NK-92 treated with Interleukin-12 subunit alpha and Interleukin-12 subunit beta, amount 100 ng/mL, for 24 hours (cell line): ENCODE measurements around the gene AICDA.
"Not testable (repeated sequence)": the region's sequence is repeated elsewhere in the genome, so short reads cannot be mapped to it uniquely, and the experiment has no call there.

Experiments
- DNase-seq: peaks from one replicate; lab custom pipeline; 2025; lab: John Stamatoyannopoulos, UW

AICDA gene

DNA sequence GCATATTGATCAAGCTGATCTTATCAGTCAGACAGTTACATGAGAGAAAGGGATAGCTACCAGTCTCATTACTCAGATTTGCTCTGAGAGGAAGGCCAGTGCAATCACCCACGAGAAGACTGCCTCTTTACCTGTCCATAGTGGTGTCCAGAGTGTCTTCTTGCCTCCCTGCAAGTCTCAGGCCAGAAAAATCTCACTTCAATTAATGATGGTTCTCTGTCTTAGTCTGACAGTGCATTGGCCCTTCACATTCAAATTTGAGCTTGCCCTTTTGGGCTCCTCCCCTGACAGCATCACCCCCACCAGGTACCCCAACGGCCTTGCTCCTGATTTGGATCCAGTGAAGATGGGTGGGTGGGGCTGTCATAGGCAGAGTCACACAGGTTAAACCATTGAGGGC lies at the start of gene AICDA:
TSS of gene AICDA (minus strand) at position 231 of the 400 bp plus-strand sequence. CDS start at position 139, 92 bp downstream.
- no peak for DNase-seq

DNA sequence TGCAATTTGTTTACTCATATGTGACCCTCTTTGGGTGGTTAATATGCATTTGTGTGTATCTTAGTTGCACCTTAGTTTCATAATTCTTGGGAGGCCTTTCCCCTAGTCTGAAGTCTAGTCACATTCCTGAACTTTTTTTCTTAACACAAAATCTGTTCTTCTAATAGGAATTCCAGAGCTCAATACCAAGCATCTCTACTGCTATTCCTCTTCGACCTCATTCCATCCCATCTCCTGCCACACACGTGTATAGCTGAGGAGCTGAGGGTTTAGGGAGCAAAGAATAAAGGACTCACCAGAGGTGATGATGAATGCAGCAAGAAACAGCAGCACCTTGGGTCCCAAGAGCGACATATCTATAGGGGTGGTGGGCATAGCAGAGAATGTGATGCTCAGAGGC lies 49.1 kb upstream of the AICDA start:
- DNase-seq, result no peak

DNA sequence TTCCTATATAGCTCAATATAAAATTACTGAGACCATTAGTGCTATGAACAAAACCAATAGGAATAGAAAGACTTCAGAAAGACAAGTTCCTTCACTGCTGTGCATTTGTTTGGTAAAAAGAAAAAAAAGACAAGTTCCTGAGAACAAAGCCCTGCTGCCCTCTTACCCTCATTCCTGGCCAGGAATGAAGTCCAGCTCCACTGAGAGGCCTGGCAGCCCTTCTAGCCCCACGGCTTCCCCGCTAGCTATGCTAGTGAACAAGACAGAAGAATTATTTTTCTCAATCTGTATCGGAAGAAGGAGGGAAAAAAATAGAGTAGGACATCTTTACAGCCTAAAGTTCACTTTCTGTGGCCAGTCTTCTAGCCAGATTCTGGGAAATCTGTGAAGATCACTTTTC lies 48.4 kb upstream of the AICDA start:
- DNase-seq, result no peak

DNA sequence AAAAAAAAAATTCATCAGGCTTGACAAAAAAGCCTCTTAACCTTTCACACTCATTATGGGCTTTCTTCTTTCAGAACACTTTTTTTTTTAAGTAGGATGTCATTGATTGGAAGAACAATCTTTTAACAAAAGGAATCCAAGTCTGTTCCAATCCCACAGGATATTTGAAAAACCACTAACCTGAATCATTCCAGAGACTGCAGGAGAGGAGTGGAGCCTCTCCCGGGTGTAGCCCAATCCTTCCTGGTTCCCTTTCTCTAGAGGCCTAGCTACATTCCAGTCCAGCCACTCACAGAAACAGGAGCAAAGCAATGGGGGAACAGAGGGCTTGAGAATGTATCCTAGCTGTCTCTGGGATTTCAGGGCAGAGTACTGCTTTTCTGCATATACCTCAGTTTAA lies 45.7 kb upstream of the AICDA start:
- DNase-seq, result no peak

DNA sequence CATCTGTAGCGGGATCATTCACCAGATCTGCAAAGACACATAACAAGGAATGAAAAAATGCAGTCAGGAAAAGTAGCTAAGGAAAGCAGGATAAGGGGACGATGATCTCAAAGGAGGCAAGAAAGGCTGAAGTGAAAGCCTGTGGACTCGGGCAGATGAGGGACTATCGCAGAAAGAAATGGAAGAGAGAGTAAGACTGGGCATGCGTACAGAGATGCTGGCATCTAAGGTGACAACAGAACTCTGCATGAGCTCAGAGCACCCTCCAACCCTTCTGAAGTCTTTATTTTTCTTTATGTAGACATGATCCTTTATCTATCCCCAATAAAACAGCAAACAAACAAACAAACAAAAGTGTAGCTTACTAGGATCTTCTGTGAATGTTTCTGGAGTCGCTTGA lies 42.8 kb upstream of the AICDA start:
- DNase-seq, result no peak

DNA sequence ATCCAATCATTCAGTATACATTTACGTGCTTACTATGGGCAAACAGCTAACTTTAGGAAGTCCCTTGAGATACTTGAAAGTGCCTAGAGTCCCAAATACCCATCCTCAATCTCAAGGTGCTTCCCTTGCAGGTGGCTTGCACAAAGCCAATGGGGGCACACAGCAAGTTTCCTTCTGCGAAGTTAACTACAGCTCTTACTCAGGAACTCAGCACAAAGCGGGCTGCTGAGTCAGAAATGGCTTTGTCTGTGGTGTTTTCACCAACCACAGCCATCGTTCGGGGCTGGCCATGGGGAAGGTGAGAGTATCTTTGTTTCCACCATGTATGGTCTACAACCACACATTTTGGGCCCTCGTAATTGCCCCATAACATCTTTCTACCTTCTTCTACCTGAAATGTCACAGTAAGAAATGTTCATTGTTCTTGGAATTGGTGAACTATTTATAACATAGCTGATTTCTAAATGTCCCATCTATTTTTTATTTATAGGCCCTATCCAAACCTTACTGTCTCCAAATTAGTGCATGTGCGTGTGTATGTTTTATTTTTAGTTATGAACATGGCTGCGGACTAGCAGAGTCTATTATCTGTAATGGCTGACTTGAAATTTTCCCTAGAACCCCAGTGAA lies 36.0 kb upstream of the AICDA start:
- peak; percentile 52 for DNase-seq

DNA sequence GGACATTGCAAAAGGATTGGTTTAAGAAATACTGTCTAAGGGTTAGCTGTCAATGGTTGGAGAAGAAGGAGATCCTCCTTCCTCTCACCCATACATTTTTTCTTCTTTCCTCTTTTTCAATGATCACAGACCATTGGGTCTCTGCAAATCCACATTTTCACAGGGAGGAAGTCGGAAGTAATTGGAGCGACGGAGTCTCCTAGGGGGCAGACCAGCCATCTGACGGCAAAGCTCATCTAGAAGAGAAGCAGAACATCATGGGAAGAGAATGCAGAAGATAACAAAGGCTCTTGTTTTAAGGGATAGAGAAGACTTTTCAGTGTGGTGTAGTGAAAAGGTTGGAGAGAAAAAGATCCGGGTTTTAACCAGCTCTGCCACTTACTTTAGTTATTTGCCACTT lies 35.3 kb upstream of the AICDA start:
- no peak for DNase-seq

DNA sequence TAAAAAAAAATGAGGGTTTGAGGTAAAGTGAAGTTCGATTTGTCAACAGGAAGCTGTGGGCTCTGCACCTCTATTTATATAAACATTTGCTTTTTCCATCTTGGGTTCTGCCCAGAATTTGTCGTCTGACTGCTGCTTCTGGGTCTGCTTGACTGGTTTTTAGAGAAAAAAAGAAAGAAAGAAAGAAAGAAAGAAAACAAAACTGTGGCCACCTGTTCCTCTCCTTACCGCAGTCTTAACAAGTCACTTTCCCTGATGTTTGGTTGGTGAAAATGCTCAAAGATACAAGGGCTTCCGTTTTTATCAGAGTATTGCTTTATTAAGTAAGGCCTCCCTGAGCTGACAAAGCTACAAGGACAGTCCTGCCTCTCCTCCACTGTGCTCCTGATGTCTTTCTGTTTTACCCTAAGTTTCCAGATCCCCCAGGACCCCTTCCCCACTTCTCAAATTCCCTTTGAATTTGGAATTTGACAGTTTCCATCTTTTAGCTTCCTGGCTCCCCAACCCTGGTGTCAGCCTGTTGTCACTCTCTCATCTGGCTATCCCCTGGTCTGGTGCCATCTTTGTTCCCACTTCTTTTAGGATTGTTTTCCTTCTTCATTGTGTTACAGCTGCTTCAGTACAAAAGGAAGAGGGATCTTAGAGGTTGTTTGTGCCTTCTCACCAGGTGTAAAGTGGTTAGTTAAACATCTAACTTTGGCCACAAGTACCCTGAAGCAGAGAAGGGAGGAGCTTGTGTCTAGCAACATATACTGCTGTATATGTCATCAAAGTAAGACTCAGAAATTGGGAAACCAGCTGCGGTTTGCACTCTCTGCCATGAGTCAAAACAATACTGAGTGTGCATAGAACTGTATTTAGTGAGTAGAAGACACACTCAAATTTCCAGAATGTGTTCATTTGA lies 31.9 kb upstream of the AICDA start:
- peak; percentile 31 for DNase-seq

DNA sequence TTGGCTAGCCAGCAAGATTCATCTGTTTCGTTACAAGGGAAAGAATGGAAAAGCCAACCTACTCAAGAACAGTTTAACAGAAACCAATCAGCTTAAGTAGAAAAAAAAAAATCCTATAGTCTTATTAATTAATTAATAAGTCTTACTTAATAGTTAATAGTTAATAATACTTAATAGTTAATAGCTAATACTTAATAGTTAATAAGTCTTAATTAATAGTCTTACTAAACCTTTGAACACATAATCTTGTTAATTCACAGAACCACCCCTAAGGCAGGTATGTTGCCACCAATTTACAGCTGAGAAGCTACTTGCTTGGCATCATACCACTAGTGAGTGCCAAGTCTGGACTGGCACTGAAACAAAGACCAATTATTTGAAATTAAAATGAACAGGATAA lies 30.1 kb upstream of the AICDA start:
- no peak for DNase-seq

DNA sequence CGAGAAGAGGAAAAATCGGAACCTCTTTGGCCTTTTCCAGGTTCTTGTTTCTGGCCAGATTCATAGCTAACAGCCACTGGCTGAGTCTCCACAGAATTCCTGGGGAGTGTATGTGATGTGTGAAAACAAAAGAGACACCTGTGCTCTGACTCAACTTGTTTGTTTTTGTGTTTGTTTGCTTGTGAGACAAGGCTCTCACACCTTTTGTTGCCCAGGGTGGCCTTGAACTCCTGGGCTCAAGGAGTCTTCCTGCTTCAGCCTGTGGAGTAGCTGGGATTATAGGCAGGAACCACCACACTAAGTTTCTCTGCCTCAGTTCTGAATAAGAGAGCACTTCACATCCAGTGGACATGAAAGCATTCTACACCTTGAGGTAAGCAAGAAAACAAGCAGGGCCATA lies 27.3 kb upstream of the AICDA start:
- no peak for DNase-seq

DNA sequence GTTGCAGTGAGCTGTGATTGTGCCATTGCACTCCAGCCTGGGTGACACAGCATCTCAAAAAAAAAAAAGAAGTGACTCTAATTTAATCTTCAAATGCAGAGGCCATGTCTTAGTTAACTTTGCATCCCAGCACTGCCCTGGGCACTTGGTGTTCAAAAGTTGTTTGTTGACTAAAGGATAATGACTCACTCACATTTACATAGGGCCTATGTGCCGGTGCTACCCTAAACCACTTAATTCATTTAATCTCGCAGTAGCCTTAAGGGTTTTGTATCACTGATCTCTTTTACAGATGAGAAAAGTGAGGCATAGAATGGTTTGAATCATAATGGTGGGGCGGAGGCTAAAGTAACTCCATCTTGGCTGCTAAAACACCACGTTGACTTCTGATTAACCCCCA lies 26.3 kb upstream of the AICDA start:
- no peak for DNase-seq

DNA sequence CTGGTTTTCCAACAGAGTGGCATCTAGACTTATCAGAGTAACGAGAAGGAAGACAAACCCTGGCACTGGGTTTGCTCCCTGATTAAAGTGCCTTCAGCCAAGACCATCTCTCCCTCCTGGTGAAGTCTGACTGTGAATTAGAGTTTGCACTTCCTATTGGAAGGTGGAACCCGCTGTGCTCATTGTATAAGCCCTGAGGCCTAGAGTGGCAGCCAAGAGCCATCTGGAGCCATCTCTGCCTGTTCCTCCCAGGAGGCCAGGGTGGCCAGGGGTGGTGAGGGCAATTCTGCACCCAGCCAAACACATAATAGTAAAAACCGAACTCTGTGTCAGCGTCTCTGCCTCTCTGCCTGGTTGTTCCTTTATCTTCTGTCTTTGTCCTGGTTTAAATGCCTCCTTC lies 25.0 kb upstream of the AICDA start:
- no peak for DNase-seq

DNA sequence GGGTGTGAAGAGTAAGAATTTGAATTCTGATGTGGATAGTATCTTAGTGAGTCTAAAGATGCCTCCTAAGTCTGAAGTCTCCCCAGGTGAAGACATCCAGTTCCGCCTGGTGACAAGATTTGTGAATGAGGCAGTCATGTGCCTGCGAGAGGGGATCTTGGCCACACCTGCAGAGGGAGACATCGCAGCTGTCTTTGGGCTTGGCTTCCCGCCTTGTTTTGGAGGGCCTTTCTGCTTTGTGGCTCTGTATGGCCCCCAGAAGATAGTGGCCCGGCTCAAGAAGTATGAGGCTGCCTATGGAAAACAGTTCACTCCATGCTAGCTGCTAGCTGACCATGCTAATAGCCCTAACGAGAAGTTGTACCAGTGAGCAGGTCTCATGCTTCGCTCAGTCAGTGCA lies 24.6 kb upstream of the AICDA start:
- DNase-seq, result no peak

DNA sequence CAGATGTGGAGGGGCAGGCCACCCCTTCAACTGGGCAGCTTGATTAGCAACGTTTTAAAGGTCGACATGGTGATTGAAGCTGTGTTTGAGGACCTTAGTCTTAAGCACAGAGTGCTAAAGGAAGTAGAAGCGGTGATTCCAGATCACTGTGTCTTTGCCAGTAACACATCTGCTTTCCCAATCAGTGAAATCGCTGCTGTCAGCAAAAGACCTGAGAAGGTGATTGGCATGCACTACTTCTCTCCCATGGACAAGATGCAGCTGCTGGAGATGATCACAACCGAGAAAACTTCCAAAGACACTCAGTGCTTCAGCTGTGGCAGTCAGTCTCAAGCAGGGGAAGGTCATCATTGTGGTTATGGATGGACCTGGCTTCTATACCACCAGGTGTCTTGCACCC lies 23.9 kb upstream of the AICDA start:
- DNase-seq, result no peak

DNA sequence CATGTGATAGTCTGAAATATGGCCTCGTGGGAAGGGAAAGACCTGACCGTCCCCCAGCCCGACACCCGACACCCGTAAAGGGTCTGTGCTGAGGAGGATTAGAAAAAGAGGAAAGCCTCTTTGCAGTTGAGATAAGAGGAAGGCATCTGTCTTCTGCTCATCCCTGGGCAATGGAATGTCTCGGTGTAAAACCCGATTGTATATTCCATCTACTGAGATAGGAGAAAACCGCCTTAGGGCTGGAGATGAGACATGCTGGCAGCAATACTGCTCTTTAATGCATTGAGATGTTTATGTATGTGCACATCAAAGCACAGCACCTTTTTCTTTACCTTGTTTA lies 23.3 kb upstream of the AICDA start:
- DNase-seq, result not testable (repeated sequence)

DNA sequence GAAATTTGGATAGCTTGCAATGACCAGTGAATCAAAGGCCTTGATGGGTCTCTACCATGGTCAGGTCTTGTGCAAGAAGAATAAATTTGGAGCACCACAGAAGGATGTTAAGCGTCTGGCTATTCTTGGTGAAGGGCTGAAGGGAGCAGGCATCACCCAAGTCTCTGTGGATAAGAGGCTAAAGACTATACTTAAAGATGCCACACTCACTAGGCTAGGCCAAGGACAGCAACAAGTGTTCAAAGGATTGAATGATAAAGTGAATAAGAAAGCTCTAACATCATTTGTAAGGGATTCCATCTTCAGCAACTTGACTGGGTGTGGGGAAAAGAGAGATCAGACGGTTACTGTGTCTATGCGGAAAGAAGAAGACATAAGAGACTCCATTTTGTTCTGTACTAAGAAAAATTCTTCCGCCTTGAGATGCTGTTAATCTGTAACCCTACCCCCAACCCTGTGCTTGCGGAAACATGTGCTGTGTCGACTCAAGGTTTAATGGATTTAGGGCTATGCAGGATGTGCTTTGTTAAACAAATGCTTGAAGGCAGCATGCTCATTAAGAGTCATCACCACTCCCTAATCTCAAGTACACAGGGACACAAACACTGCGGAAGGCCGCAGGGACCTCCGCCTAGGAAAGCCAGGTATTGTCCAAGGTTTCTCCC lies 22.8 kb upstream of the AICDA start:
- DNase-seq, result not testable (repeated sequence)

DNA sequence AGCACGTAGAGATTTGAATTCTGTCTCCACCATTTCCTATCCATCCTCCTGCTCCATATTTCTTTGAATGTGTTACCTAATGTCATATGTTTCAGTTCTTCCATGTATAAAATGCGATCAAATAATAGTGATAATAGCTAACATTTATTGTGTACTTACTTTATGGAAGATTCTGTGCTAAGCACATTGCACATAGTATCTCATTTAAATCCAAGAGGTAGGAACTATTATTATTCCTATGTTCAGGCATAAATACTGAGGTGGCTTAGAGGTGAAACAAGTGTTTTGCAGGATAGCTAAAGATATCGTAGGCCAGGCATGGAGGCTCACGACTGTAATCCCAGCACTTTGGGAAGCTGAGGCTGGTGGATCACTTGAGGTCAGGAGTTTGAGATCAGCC lies 17.5 kb upstream of the AICDA start:
- no peak for DNase-seq

DNA sequence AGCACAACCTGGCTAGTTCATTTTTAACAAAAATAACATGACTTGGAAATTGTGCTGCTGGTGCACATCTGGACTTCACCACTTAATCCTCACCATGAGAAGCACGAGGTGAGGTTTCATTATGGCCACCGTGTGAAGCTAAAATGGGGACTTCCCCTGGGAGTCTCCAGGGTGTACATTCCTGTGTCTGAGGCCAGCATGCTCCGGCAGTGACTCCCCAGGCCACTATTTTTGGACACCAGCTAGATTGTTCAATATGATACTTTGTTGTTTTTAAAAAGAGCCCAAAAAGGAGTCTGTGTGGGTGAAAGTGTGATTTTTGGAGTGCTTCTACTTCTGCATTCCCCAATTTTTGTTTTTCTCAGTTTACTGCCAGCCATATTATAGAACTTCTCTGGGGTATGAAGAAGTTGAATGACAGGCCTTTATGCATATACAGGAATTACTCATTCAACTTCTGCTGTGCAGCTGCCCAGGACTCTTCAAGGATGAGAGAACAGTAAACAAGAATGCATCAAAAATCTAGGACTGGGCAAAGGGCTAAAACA lies 16.9 kb upstream of the AICDA start:
- no peak for DNase-seq

DNA sequence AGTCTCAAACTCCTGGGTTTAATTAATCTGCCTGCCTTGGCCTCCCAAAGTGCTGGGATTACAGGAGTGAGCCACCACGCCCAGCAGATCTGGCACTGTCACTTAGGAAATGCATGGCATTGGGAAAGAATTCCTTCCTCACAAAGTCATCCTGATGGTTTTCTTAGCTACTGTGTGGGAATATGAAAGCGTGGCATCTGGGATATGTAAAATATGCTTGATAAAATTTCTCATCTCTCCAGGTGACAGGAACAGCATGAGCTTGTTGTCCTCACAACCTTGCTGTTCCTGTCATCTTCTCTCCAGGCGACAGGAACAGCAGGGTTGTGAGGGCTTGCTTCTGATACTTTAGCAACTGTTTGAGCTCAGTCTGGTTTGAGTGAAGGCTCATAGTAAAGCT lies 16.1 kb upstream of the AICDA start:
- no peak for DNase-seq

DNA sequence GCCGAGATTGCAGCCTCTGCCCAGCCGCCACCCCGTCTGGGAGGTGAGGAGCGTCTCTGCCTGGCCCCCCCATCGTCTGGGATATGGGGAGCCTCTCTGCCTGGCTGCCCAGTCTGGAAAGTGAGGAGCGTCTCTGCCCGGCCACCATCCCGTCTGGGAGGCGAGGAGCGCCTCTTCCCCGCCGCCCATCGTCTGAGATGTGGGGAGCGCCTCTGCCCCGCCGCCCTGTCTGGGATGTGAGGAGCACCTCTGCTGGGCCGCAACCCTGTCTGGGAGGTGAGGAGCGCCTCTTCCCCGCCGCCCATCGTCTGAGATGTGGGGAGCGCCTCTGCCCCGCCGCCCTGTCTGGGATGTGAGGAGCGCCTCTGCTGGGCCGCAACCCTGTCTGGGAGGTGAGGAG lies 12.1 kb upstream of the AICDA start:
- not testable (repeated sequence) for DNase-seq

DNA sequence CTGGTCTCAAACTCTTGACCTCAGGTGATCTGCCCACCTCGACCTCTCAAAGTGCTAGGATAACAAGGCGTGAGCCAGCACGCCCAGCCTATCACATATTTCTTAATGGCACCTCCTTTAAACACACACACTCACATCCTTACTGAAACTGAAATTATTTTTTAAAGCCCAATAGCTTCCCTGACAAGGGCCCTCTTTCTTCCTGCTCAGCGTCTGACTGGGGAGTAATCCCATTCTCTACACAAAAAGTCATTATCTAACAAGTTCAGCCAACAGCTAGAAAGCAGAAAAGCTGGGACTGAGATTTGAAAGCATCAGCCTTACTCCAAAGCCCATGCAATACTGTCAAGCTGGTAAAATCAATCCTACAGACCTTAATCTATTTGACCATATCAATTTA lies 10.0 kb upstream of the AICDA start:
- no peak for DNase-seq

DNA sequence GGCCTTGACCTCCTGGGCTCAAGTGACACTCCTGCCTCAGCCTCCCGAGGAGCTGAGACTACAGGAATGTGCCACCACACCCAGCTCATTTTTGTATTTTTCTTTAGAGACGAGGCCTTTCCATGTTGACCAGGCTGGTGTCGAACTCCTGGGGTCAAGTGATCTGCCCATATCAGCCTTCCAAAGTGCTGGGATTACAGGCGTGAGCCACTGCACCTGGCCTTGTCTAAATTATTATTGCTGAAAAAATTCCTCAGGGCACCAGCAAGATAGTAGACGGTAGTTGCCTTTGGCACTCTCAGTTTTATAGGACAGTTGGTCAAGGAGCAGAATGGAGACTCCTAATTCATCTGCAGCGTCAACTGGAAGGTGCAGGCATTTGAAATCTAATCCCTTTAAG lies 2.5 kb upstream of the AICDA start:
- DNase-seq, result no peak

DNA sequence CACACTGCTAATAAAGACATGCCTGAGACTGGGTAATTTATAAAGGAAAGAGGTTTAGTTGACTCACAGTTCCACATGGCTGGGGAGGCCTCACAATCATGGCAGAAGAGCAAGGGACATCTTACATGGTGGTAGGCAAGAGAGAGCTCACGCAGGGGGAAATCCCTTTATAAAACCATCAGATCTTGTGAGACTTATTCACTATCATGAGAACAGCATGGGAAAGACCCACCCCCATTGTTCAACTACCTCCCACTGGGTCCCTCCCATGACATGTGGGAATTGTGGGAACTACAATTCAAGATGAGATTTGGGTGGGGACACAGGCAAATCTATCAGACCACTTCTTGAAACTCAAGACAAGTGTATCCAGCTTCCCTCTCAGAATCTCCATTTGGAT lies 1.2 kb upstream of the AICDA start:
- DNase-seq, result not testable (repeated sequence)
